Fibroblast of skin of right quadriceps (primary cell): Measurements from ENCODE around the gene ANKRD13A.
"Not testable (repeated sequence)": the region's sequence is repeated elsewhere in the genome, so short reads cannot be mapped to it uniquely, and the experiment has no call there.

Source experiments
- DNase-seq: peaks from one replicate; pipeline ENCODE4 v3.0.0-alpha.2; 2013

Gene ANKRD13A

GRCh38 chr12:110084314-110085015 is 85.2 kb downstream of the ANKRD13A start:
- no peak for DNase-seq

DNA sequence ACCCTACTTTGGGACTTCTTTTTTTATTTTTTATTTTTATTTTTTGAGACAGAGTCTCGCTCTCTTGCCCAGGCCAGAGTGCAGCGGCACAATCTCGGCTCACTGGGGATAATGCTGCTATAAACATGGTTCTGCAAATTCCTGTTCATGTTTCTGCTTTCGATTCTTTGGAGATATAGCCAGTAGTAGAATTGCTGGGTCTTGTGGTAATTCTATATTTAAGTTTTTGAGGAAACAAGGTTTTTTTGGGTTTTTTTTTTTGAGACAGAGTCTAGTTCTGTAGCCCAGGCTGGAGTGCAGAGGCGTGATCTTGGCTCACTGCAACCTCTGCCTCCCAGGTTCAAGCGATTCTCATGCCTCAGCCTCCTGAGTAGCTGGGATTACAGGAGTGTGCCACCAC is 89.0 kb downstream of the ANKRD13A start:
- DNase-seq = not testable (repeated sequence)

DNA sequence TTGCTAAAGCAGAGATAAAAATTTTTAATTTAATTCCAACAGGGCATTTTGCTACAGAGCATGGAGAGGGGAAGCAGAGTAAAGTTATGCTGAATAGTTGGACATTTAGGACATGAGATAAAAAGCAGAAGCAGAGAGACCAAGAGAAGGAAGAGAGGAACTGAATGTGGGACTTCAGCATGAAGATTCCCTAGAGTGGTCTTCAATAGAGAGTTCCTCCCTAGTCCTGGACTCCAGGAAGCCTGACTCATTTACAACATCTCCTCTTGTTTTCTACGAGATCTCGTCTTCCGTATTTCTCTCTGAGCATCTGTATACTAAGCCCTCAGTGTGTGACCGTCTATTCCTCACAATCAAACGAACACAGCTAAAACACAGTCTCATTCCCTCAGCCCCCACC is 89.7 kb downstream of the ANKRD13A start:
- no peak for DNase-seq
